WTC11 (cell line): ENCODE data around the gene RPS18. TPM values are rescaled to one million over a fixed set of nuclear protein-coding genes. Genes with fewer than 3 reads are reported as not detected.
"Not testable (repeated sequence)": the region's sequence is repeated elsewhere in the genome, so short reads cannot be mapped to it uniquely, and the experiment has no call there.

Experiments
- ATAC-seq: fragments of 200-7000 bp; cut with Tn5 transposase; 2 replicates; pipeline ENCODE4 v1.10.0; 2021; ENCODE audit warnings: mild to moderate bottlenecking, moderate library complexity
- CTCF ChIA-PET: fragments of 300-600 bp; sonication (Branson Sonifier 250); formaldehyde crosslinking; loops from one replicate; lab custom pipeline; 2021; ENCODE audit warnings: antibody characterized with exemption; lab: Charles Lee
- POLR2A ChIA-PET: fragments of 350-600 bp; sonication (Branson Sonifier 250); formaldehyde crosslinking; loops from one replicate; lab custom pipeline; 2021; ENCODE audit warnings: antibody characterized with exemption; lab: Charles Lee
- DNase-seq: peaks from one replicate; pipeline ENCODE4 v3.0.0; 2021; ENCODE audit warnings: low spot score
- H3K27ac Mint-ChIP-seq: 2 replicates; pipeline ENCODE4 v1.8.0; 2021; ENCODE audit warnings: mixed read lengths
- H3K27me3 Mint-ChIP-seq: 2 replicates; pipeline ENCODE4 v1.8.0; 2021; ENCODE audit warnings: low read depth, mild to moderate bottlenecking, moderate library complexity, mixed read lengths
- H3K36me3 Mint-ChIP-seq: 2 replicates; pipeline ENCODE4 v1.8.0; 2021; ENCODE audit warnings: mixed read lengths
- H3K4me1 Mint-ChIP-seq: 2 replicates; pipeline ENCODE4 v1.8.0; 2022; ENCODE audit warnings: mixed read lengths
- H3K4me3 Mint-ChIP-seq: 2 replicates; pipeline ENCODE4 v1.8.0; 2021; ENCODE audit warnings: mild to moderate bottlenecking, moderate library complexity, mixed read lengths
- H3K9me3 Mint-ChIP-seq: 2 replicates; pipeline ENCODE4 v1.8.0; 2021; ENCODE audit warnings: mixed read lengths
- ATF1 ChIP-seq: sonication (generic); formaldehyde crosslinking; IDR thresholded peaks from 2 replicates; pipeline ENCODE4 v1.8.1; 2023; ENCODE audit warnings: mild to moderate bottlenecking, moderate library complexity, missing genetic modification reagents
- CBFB ChIP-seq: sonication (generic); formaldehyde crosslinking; IDR thresholded peaks from 2 replicates; pipeline ENCODE4 v1.8.1; 2022; ENCODE audit warnings: mild to moderate bottlenecking, low read depth, missing genetic modification reagents
- CDX4 ChIP-seq: fragments of 250-450 bp; sonication (Bioruptor Pico); IDR thresholded peaks from 2 replicates; pipeline ENCODE4 v1.9.0; 2021; ENCODE audit warnings: moderate library complexity, mild to moderate bottlenecking, inconsistent platforms, borderline replicate concordance
- CTCF ChIP-seq: fragments of 200-600 bp; IDR thresholded peaks from 2 replicates; pipeline ENCODE4 v1.8.0; 2022; ENCODE audit warnings: antibody characterized with exemption
- ELF4 ChIP-seq: sonication (generic); formaldehyde crosslinking; IDR thresholded peaks from 2 replicates; pipeline ENCODE4 v1.8.1; 2022; ENCODE audit warnings: low read depth, mild to moderate bottlenecking, moderate library complexity, missing genetic modification reagents
- ETV6 ChIP-seq: sonication (generic); formaldehyde crosslinking; IDR thresholded peaks from 2 replicates; pipeline ENCODE4 v1.8.1; 2022; ENCODE audit warnings: mild to moderate bottlenecking, missing genetic modification reagents
- FOXK1 ChIP-seq: sonication (generic); formaldehyde crosslinking; IDR thresholded peaks from 2 replicates; pipeline ENCODE4 v1.8.0; 2022; ENCODE audit warnings: mild to moderate bottlenecking, moderate library complexity, missing genetic modification reagents
- FOXP4 ChIP-seq: sonication (generic); formaldehyde crosslinking; IDR thresholded peaks from 2 replicates; pipeline ENCODE4 v1.8.0; 2022; ENCODE audit warnings: mild to moderate bottlenecking, missing genetic modification reagents
- JUN ChIP-seq: sonication (generic); formaldehyde crosslinking; IDR thresholded peaks from 2 replicates; pipeline ENCODE4 v1.8.0; 2023; ENCODE audit warnings: mild to moderate bottlenecking, missing genetic modification reagents
- NFE2L1 ChIP-seq: sonication (generic); formaldehyde crosslinking; IDR thresholded peaks from 2 replicates; pipeline ENCODE4 v1.8.1; 2023; ENCODE audit warnings: missing genetic modification reagents
- NFYB ChIP-seq: sonication (generic); formaldehyde crosslinking; conservative IDR thresholded peaks from 2 replicates; pipeline ENCODE4 v1.8.0; 2022; ENCODE audit warnings: low read depth, missing genetic modification reagents
- SMAD3 ChIP-seq: sonication (generic); formaldehyde crosslinking; IDR thresholded peaks from 2 replicates; pipeline ENCODE4 v1.8.0; 2022; ENCODE audit warnings: missing genetic modification reagents, mild to moderate bottlenecking, borderline replicate concordance
- SMAD4 ChIP-seq: sonication (generic); formaldehyde crosslinking; IDR thresholded peaks from 2 replicates; pipeline ENCODE4 v1.8.0; 2022; ENCODE audit warnings: mild to moderate bottlenecking, missing genetic modification reagents
- TCF7 ChIP-seq: sonication (generic); formaldehyde crosslinking; IDR thresholded peaks from 2 replicates; pipeline ENCODE4 v1.8.0; 2022; ENCODE audit warnings: mild to moderate bottlenecking, low read depth, missing genetic modification reagents, moderate library complexity
- USF2 ChIP-seq: sonication (generic); formaldehyde crosslinking; IDR thresholded peaks from 2 replicates; pipeline ENCODE4 v1.8.1; 2023; ENCODE audit warnings: mild to moderate bottlenecking, missing genetic modification reagents, moderate library complexity
- ZNF121 ChIP-seq: sonication (generic); formaldehyde crosslinking; IDR thresholded peaks from 2 replicates; pipeline ENCODE4 v1.8.0; 2023; ENCODE audit warnings: missing genetic modification reagents
- ZNF281 ChIP-seq: sonication (generic); formaldehyde crosslinking; IDR thresholded peaks from 2 replicates; pipeline ENCODE4 v1.8.0; 2023; ENCODE audit warnings: mild to moderate bottlenecking, missing genetic modification reagents
- ZNF317 ChIP-seq: sonication (generic); formaldehyde crosslinking; IDR thresholded peaks from 2 replicates; pipeline ENCODE4 v1.8.1; 2023; ENCODE audit warnings: low read depth, mild to moderate bottlenecking, moderate library complexity, missing genetic modification reagents, borderline replicate concordance
- ZNF423 ChIP-seq: fragments of 250-450 bp; sonication (Bioruptor Pico); IDR thresholded peaks from 2 replicates; pipeline ENCODE4 v2.1.2; 2022; ENCODE audit warnings: mild to moderate bottlenecking, moderate library complexity
- ZNF671 ChIP-seq: fragments of 250-450 bp; sonication (Bioruptor Pico); IDR thresholded peaks from 2 replicates; pipeline ENCODE4 v1.8.0; 2021; ENCODE audit warnings: mild to moderate bottlenecking
- ZSCAN18 ChIP-seq: fragments of 250-450 bp; sonication (Bioruptor Pico); IDR thresholded peaks from 2 replicates; pipeline ENCODE4 v2.1.2; 2022; ENCODE audit warnings: mild to moderate bottlenecking, moderate library complexity
- total RNA-seq: library from RNA; stranded (reverse); gene quantifications from 3 replicates; pipeline ENCODE4 v1.2.3, GENCODE V29; 2021

The RPS18 gene
- total RNA-seq, 1 experiment from 2014 or later: 2,857 TPM

GRCh38 chr6:33259032-33259431, 12.8 kb upstream of the RPS18 start:
- TF ChIP-seq ELF4 (CRISPR knock-in tag) (no peak), ZNF317 (CRISPR knock-in tag) (no peak), FOXK1 (CRISPR knock-in tag) (no peak), ZSCAN18 (CRISPR knock-in tag) (no peak)
- H3K9me3 Mint-ChIP-seq: no peaks in the 10 kb centered on the region
- ChIA-PET CTCF (no interaction called here), POLR2A (no interaction called here)
- no peak overlapping the region for H3K4me3 Mint-ChIP-seq
- H3K27ac Mint-ChIP-seq: no peak overlapping the region
- no peaks in the 10 kb centered on the region for H3K27me3 Mint-ChIP-seq
- peaks cover 50% of the 10 kb centered on the region for H3K36me3 Mint-ChIP-seq
- ATAC-seq: no peak
- no peak for DNase-seq
- H3K4me1 Mint-ChIP-seq: no peaks in the 10 kb centered on the region

- H3K9me3 Mint-ChIP-seq, DNase-seq, ATAC-seq, H3K27me3 Mint-ChIP-seq, H3K4me3 Mint-ChIP-seq, CTCF ChIA-PET, H3K4me1 Mint-ChIP-seq, POLR2A ChIA-PET, H3K27ac Mint-ChIP-seq: not testable (repeated sequence)
- H3K36me3 Mint-ChIP-seq: peaks cover 58% of the 10 kb centered on the region
Measured at GRCh38 chr6:33262490-33262889, 9.4 kb upstream of the RPS18 start.

GRCh38 chr6:33264015-33264414, 7.9 kb upstream of the RPS18 start:
- Mint-ChIP-seq H3K27me3 (no peaks in the 10 kb centered on the region), H3K4me1 (no peaks in the 10 kb centered on the region), H3K27ac (no peak overlapping the region), H3K4me3 (no peak overlapping the region), H3K36me3 (peaks cover 62% of the 10 kb centered on the region), H3K9me3 (no peaks in the 10 kb centered on the region)
- DNase-seq (no peak), ATAC-seq (no peak)
- ChIA-PET CTCF (interaction anchor here (1.0 to 1.2 kb wide), 2 partner anchors 13 to 66 kb away, joined by 3 to 4 read pairs; partner anchors contain the start of gene B3GALT4), POLR2A (interaction anchor here (1.2 kb wide), 1 partner anchor 8 kb away, joined by 5 read pairs; the partner anchor contains the start of genes RPS18 and VPS52)
- no peak for TF ChIP-seq USF2
- TF ChIP-seq NFE2L1 (CRISPR knock-in tag): no peak

- peaks cover 44% of the 10 kb centered on the region for H3K4me1 Mint-ChIP-seq
- peak overlapping the region; percentile 100 for H3K27ac Mint-ChIP-seq
- H3K4me3 Mint-ChIP-seq: peak overlapping the region; percentile 96
- CTCF ChIA-PET: interaction anchor here (2.1 to 2.4 kb wide), 2 partner anchors 22 to 47 kb away, joined by 6 to 10 read pairs; partner anchors contain the start of gene ZBTB22
- no peak for DNase-seq
- POLR2A ChIA-PET: interaction anchor here (0.5 to 2.1 kb wide), 9 partner anchors 8 to 299 kb away, joined by 3 to 8 read pairs (median 5); partner anchors contain the start of gene RING1
- peaks cover 67% of the 10 kb centered on the region for H3K36me3 Mint-ChIP-seq
- no peaks in the 10 kb centered on the region for H3K27me3 Mint-ChIP-seq
- peak; percentile 8 for ATAC-seq
- no peaks in the 10 kb centered on the region for H3K9me3 Mint-ChIP-seq
- no peak for TF ChIP-seq SMAD4 (CRISPR knock-in tag)
- no peak for TF ChIP-seq ZNF671 (CRISPR knock-in tag)
- TF ChIP-seq ATF1 (CRISPR knock-in tag): no peak
- TF ChIP-seq TCF7: no peak
- TF ChIP-seq ZNF423 (CRISPR knock-in tag): no peak
- no peak for TF ChIP-seq CBFB (CRISPR knock-in tag)
- no peak for TF ChIP-seq FOXP4 (CRISPR knock-in tag)
- no peak for TF ChIP-seq CTCF
- TF ChIP-seq JUN: no peak
- no peak for TF ChIP-seq ZNF281 (CRISPR knock-in tag)
- TF ChIP-seq ZNF121 (CRISPR knock-in tag): no peak
- no peak for TF ChIP-seq ETV6 (CRISPR knock-in tag)
- no peak for TF ChIP-seq SMAD3 (CRISPR knock-in tag)
- no peak for TF ChIP-seq CDX4 (CRISPR knock-in tag)
- no peak for TF ChIP-seq NFYB (CRISPR knock-in tag)
- TF ChIP-seq FOXK1 (CRISPR knock-in tag): no peak
Measured at GRCh38 chr6:33271117-33271467, 783 bp upstream of the RPS18 start.
